Astrocyte of the cerebellum (primary cell): ENCODE data around the gene CD84.

Experiments used
- DNase-seq: peaks from one replicate; pipeline ENCODE4 v3.0.0-alpha.2; 2011; ENCODE audit warnings: low read depth
- H3K4me3 ChIP-seq: 2 replicates; pipeline ENCODE4 v1.5.1; 2011; ENCODE audit warnings: mild to moderate bottlenecking, low read depth, low read length, moderate library complexity
- CTCF ChIP-seq: IDR thresholded peaks from 2 replicates; pipeline ENCODE4 v1.5.1; 2012; ENCODE audit warnings: low read length, low read depth, moderate library complexity, mild to moderate bottlenecking; ENCODE audit errors: missing control alignments
- in situ Hi-C: cut with HindIII; loops from 2 replicates; pipeline ENCODE4 v1.10.0; 2017; ENCODE audit warnings: low sequenced_read_pairs

Gene CD84

DNA sequence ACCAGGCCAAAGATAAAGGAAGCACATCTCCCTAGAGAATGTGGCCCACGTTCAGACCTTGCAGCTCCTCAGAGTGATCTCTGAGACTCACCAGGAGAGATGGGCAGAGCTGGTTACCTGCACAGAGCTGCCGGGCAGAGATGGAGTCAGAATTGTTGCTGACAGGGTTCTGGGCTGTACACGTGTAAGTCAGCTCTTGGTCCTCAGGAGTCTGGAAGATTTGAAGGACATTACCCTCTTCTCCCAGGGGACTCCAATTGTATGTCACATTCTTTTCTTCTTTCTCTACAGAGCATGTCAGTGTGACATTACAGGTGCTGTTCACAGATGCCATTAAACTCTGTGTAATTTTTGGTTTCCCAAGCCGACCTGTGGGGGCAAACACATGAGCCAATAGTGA lies 25.5 kb downstream of the CD84 start:
- no peak overlapping the region for H3K4me3 ChIP-seq
- in situ Hi-C loops: no loop called here
- DNase-seq: no peak
- TF ChIP-seq CTCF: no peak

- in situ Hi-C loops: no loop called here
- no peak for TF ChIP-seq CTCF
- DNase-seq: no peak
- no peak overlapping the region for H3K4me3 ChIP-seq
These were observed 26.9 kb downstream of the CD84 start for GRCh38 chr1:160552425-160552824.

DNA sequence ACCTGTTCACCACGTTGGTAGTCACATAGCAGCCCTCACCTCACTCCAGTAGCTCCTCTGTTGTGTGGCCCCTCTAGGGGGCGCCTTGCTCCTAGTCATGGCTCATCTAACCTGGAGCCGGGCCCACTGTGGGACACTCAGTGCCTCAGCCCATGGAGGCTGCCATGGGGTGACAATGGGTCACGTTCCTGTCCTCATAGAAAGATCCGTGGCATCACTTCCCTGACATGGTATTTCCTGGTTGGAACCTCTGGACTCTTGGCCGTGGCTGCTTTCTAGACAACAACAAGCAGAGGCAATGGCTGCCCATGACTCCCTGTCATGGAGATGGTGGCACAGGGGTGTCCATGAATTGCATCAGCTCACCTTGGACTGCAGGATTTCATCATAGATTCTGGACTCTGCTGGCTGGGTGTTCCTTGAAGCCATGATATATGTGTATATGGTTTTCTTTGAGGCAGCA lies 28.7 kb downstream of the CD84 start:
- no peak for DNase-seq
- in situ Hi-C loops: no loop called here
- H3K4me3 ChIP-seq: no peak overlapping the region
- no peak for TF ChIP-seq CTCF

DNA sequence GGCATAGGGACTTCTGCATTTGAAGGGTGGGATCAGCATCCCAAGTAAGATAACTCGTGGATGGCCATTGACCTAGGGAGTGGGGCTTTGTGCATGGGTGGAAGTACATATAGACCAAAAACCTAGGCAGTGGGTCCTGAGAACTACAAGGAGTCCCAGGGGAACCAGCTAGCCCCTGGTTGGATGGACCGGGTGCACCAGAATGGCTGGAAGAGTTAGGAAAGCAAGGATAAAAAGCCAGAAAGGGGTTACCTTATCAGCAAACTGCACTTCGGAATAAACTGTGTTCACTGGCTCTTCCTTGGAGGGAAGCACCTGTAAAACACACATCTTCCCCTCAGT lies 29.7 kb downstream of the CD84 start:
- in situ Hi-C loops: no loop called here
- no peak for DNase-seq
- no peak overlapping the region for H3K4me3 ChIP-seq
- no peak for TF ChIP-seq CTCF

GRCh38 chr1:160548960-160549664 lies 30.2 kb downstream of the CD84 start:
- no peak for TF ChIP-seq CTCF
- in situ Hi-C loops: no loop called here
- no peak overlapping the region for H3K4me3 ChIP-seq
- DNase-seq: no peak

DNA sequence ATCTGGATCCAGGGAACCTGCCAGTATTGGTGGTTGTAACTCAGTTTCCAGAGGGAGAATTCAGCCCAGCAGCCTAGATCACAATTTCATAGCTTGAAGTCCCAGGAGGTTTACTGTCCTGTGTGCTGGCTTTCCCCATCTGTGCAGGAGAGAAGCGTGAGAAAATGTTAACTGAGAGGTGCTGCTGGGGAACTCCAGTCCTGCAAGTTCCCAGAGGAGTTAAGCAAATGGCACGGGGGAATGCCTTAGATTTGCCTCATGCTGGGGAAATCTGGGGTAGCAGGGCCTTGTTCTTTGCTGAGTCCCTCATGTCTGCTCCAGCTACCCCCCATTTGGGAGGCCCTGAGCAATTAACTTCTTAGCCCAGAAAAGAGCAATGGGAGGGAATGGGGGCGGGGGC lies 31.1 kb downstream of the CD84 start:
- no peak for TF ChIP-seq CTCF
- in situ Hi-C loops: no loop called here
- H3K4me3 ChIP-seq: no peak overlapping the region
- no peak for DNase-seq
